Stomach smooth muscle (tissue), 2 donors: ENCODE results near the gene HHAT.

Experiments
- H3K27ac ChIP-seq: one replicate; pipeline ENCODE4 v1.7.0; 2013; ENCODE audit warnings: mild to moderate bottlenecking, low read length, inconsistent platforms
- H3K27me3 ChIP-seq, 2 donors: one replicate each; pipeline ENCODE4 v1.7.0; 2013; ENCODE audit warnings: low read length in 2 of 2; ENCODE audit not compliant: insufficient read depth in 2 of 2, control insufficient read depth in 1 of 2
- H3K36me3 ChIP-seq, 2 donors: one replicate each; pipeline ENCODE4 v1.7.0; 2013; ENCODE audit warnings: low read length in 2 of 2; ENCODE audit not compliant: control insufficient read depth in 2 of 2, insufficient read depth in 2 of 2
- H3K4me1 ChIP-seq: one replicate; pipeline ENCODE4 v1.7.0; 2013; ENCODE audit warnings: low read length; ENCODE audit not compliant: control insufficient read depth, insufficient read depth
- H3K4me3 ChIP-seq, 2 donors: one replicate each; pipeline ENCODE4 v1.7.0; 2013; ENCODE audit warnings: low read length in 2 of 2
- H3K9ac ChIP-seq, 2 donors: one replicate each; pipeline ENCODE4 v1.7.0; 2013; ENCODE audit warnings: low read length in 2 of 2, mild to moderate bottlenecking in 1 of 2
- H3K9me3 ChIP-seq, 2 donors: one replicate each; pipeline ENCODE4 v1.7.0; 2013; ENCODE audit warnings: low read length in 2 of 2; ENCODE audit not compliant: control insufficient read depth in 2 of 2
- donor health status: healthy.
- donor health status: Pancreatic carcinoma.

The HHAT gene

DNA sequence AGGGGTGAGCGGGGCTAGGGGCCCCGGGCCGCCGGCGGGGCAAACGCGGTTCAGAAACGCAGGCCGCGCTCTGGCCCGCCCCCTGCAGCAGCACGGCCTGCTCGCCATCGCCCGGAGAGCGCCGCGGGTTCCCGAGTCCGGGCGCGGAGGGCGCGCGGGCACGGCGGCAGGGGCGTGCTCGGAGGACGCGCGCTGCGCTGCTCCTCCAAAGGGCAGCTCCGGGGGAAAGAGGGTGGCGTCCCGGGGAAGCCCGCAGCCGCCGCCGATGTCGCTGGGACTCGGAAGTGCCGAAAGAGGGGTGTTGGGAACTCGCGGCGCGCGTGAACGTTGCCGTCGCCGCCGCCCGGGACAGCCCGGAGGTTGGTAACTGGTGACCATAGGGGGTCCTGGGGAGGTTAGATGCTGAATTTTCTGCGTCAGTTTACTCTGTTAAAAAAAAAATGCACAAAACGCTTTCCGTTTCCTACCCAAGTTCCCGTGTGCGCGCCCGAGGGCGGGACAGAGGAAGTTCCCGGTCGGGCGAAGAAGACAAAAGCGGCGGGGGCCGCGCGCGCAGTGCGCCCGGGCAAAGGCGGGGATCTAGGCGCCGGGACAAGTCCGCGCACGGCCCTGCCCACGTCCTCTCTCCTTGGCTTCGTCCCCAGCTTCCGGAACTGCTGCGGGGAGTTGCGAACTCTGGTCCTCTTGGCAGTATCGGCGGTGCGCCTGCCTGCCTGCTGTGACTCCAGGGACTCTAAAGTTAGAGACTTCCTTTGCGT, at the start of gene HHAT:
Gene HHAT (plus strand): TSS at position 157 of the 758 bp plus-strand sequence. CDS start 20,074 bp downstream, outside the sequence.
- Histone ChIP-seq H3K4me1 (peaks cover 12% of the 10 kb centered on the region), H3K36me3 (no peaks in the 10 kb centered on the region), H3K9ac (peak within 1 kb of the TSS; percentile 67 to 87)

DNA sequence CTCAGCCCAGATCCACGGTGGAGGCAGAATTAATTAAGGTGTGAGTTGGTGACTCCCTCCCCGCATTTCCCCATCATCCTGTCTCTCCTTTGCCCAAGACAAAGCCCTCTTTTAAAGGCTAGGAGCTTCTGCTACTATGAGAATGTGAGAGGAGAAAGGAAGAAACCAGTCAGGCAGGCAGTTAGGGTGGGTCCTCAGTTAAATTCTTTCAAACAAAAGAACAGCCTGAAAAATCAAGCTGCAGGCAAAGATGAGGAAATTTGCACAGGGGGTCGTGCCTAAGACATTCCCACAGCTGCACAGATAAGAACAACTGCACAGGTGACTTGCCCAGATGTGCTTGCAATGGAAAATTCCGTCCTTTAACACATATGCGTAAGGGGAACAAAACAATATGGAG, 48.5 kb upstream of the HHAT start:
- H3K27ac ChIP-seq = no peak overlapping the region
- H3K36me3 ChIP-seq = no peaks in the 10 kb centered on the region
- no peaks in the 10 kb centered on the region for H3K27me3 ChIP-seq
- no peaks in the 10 kb centered on the region for H3K4me1 ChIP-seq
- no peak overlapping the region for H3K9ac ChIP-seq
- H3K4me3 ChIP-seq = no peak overlapping the region
- H3K9me3 ChIP-seq = peaks cover 3 to 12% of the 10 kb centered on the region in 2 donors

More for the DNA sequence above, at the start of gene HHAT:
- Histone ChIP-seq H3K4me3 (peak within 1 kb of the TSS; percentile 79 to 81), H3K27me3 (no peaks in the 10 kb centered on the region), H3K9me3 (peaks cover 0 to 3% of the 10 kb centered on the region in 2 donors), H3K27ac (peak within 1 kb of the TSS; percentile 86)

DNA sequence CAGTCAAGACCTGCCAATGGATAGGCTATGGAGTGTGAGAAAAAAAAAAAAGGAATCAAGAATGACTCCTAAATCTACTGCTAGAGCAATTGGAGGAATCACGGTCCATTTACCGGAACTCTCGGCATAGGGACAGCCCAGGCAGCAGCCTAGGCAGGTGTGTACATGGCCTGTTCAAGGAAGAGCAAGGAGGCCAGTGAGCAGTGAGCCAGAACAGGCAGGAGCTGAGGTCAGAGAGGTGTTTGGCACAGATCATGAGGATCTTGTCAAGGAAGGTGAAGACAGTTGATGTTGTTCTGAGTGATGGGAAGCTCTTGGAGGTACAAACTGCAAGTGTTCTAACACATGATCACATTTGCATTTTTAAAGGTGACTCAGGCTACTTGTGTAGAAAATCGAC, 40.6 kb upstream of the HHAT start:
- H3K9me3 ChIP-seq = no peaks in the 10 kb centered on the region
- no peak overlapping the region for H3K27ac ChIP-seq
- no peak overlapping the region for H3K9ac ChIP-seq
- H3K4me1 ChIP-seq = peaks cover 18% of the 10 kb centered on the region
- H3K36me3 ChIP-seq = no peaks in the 10 kb centered on the region
- no peak overlapping the region for H3K4me3 ChIP-seq
- no peaks in the 10 kb centered on the region for H3K27me3 ChIP-seq

DNA sequence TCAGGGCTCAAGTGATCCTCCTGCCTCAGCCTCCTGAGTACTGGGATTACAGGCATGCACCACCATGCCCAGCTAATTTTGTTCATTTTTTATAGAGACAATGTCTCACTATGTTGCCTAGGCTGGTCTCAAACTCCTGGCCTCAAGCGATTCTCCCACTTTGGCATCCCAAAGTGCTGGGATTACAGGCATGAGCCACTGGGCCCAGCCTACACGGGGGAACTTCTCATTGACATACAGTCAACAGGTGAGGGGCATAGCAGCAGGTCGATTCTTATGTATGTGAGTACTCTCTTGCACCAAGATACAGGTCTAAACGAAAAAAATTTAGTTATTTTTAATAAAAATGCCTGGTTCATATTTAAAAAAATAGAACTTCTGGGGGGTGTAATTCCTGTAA, 39.5 kb upstream of the HHAT start:
- H3K27ac ChIP-seq = no peak overlapping the region
- no peak overlapping the region for H3K9ac ChIP-seq
- H3K9me3 ChIP-seq = no peaks in the 10 kb centered on the region
- no peak overlapping the region for H3K4me3 ChIP-seq
- H3K27me3 ChIP-seq = no peaks in the 10 kb centered on the region
- H3K4me1 ChIP-seq = peaks cover 26% of the 10 kb centered on the region
- H3K36me3 ChIP-seq = no peaks in the 10 kb centered on the region

DNA sequence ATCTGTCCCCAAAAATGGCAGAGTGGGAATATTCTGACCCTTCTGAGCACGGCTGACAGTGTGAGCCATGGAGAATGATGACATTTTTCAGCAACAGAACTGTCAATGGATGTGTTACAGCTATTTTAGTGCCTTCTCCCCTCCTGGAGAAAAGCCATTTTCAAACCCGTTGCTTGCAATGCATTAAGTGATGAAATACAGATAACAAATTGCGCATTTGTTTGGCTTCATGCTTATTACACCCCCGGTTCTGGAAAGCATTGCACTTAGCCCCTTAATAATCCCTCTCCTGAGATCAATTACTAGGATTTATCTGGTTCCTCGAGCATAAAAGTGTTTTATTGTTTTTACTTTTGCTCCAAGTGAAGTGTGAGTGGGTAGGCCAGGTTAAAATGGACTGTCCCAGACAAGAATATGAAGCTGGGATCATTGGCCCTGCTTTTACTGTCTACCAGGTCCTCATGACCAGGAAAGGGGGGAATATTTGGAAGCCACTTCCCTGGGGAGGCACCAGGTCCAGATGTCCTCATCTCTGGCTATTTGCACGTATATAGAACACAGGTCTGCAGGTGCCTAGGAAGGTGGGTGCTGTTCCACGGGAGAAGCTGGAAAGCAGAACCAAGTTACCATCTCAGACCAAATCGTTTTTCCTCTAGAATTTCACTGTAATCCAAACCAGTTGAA, 37.5 kb upstream of the HHAT start:
- Histone ChIP-seq H3K9me3 (no peaks in the 10 kb centered on the region), H3K27me3 (no peaks in the 10 kb centered on the region), H3K9ac (no peak overlapping the region), H3K4me3 (no peak overlapping the region), H3K4me1 (peaks cover 43% of the 10 kb centered on the region), H3K36me3 (no peaks in the 10 kb centered on the region), H3K27ac (peak overlapping the region; percentile 93)

DNA sequence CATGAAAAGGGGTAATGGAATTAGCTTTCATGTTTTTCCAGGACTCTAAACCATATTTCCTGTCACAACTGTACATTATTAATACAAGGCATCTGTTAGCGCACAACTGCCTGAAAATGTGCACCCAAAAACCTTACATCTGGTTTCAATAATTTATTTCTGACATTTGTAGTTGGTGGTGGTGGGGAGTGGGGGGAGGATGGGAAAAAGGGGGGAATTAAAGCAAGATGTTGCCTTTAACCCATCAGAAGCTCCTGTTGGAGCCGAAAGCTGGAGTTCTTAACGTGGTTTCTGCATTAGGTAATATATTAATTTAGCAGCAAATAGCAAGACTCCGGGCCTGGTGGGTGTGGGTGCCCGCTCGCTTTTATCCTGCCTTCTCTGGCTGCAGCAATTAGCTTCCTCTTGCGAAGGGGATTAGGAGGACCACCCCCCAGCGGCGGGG, 36.9 kb upstream of the HHAT start:
- Histone ChIP-seq H3K4me1 (peaks cover 43% of the 10 kb centered on the region), H3K9ac (peak overlapping the region; percentile 56 to 76), H3K9me3 (no peaks in the 10 kb centered on the region), H3K4me3 (peak overlapping the region; percentile 28 to 75), H3K36me3 (no peaks in the 10 kb centered on the region), H3K27ac (peak overlapping the region; percentile 93), H3K27me3 (no peaks in the 10 kb centered on the region)

DNA sequence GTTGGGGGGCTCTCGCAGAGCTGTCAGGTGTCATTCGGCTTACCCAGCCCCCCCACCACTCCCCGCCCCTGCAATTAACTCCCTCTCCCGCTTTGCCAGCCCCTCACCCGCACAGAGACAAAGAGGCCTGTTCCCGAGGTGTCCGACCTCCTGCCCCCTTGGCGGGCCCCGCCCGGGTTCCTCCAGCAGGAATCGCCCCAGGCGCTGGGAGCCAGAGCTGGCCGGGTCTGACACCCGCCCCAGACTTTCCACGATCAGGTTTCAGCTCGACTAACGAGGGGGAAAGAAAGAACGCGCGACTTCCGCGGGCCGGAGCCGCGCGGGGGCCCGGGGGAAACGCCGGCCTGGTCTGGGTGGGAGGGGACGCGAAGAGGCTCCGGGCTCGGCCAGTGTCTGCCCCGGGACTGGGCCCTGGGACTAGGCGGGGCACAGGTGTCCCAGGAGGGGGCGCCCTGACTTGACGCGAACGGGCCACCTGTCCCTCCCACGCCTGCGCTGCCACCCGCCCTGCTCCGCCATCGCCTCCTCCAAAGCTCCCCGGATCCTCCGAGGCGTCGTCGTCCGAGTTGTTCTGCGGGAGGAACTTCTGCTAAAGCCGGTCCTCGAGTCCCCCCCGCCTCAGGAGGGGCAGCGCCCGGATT, 36.4 kb upstream of the HHAT start:
- Histone ChIP-seq H3K36me3 (no peaks in the 10 kb centered on the region), H3K4me1 (peaks cover 43% of the 10 kb centered on the region), H3K4me3 (peak overlapping the region; percentile 55 to 75), H3K27me3 (no peaks in the 10 kb centered on the region), H3K27ac (peak overlapping the region; percentile 93), H3K9ac (peak overlapping the region; percentile 56 to 76), H3K9me3 (no peaks in the 10 kb centered on the region)

DNA sequence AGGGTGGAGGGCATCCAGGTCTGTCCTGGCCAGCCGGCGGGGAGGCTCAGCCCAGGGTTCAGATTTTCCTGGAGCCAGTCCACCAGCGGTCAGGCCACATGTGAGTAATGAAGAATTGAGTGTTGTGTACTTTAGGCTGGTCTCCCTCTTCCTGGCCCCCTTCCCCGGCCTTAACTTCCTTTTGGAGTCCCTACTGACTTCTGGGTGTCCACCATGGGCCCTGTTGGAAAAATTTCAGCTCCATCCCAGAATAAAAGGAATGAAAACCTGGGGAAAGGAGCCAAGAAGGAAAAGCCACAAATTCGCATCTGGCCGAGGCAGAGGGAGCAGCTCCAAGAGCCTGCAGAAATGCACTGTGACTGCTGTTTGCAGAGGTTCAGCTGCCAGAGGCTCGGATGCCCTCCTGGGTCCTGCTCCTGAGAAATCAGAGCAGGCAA, 35.5 kb upstream of the HHAT start:
- Histone ChIP-seq H3K9me3 (no peaks in the 10 kb centered on the region), H3K27me3 (no peaks in the 10 kb centered on the region)

DNA sequence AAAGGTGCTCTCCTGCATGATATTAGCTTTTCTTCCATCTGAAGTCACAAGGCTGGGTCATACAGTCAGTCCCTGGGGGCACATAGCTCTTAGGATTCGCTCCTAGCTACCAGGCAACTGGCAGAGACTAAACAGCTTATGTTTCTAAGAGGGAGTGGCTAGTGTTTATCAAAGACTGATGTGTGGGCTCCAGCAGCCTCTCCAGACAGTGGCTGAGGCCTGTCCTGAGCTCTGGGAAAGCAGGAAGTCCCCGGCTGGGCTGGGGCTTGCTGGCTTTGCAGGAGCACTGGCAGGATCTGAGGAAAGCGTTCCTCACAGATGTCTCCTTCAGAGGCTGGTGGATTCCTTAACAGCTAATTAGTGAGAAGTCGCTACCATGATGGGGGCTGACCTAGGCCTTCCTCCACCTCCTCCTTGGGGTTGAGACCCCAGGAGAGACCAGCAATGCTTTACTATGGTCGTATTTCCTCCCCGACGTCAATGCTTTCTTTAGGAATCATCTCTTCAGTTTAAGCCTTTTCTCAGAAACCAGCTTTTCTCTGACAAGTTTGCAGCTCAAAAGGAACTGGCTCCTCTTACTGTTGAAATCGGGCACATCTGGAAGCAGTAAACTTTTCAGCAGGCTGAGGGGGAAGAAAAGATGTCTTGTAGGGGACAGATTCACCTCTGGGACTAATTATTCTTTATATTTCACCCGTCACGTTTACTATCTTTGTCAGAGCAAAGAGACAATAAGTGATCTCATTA, 33.5 kb upstream of the HHAT start:
- Histone ChIP-seq H3K36me3 (no peaks in the 10 kb centered on the region), H3K27ac (peak overlapping the region; percentile 71), H3K9me3 (no peaks in the 10 kb centered on the region), H3K27me3 (no peaks in the 10 kb centered on the region), H3K4me3 (peak overlapping the region in 1 of 2 donors; percentile 15), H3K4me1 (peaks cover 43% of the 10 kb centered on the region), H3K9ac (peak overlapping the region in 1 of 2 donors; percentile 29)

More for the DNA sequence above, 35.5 kb upstream of the HHAT start:
- Histone ChIP-seq H3K4me3 (peak overlapping the region; percentile 55 to 75), H3K36me3 (no peaks in the 10 kb centered on the region), H3K27ac (peak overlapping the region; percentile 93), H3K9ac (peak overlapping the region in 1 of 2 donors; percentile 76), H3K4me1 (peaks cover 43% of the 10 kb centered on the region)

DNA sequence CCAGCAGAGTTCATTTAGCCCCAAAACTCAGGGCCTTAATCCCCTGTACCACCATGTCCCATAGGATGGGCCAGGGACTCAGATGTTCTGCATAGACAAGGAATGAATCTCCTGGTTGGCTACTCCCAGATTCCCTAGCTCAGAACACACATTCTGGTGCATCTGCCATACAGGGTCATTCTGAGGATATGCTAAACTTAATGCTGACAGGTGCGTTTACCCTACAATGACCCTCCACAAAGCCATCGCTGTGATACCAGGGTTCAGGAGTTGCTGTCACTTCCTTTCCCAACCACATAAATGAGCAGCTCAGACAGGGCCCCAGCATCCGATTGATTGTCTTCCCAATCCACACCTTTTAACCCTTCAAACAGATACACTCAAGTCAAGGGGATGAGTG, 32.0 kb upstream of the HHAT start:
- Histone ChIP-seq H3K27ac (no peak overlapping the region), H3K9ac (no peak overlapping the region), H3K36me3 (no peaks in the 10 kb centered on the region), H3K4me3 (no peak overlapping the region), H3K4me1 (peaks cover 46% of the 10 kb centered on the region), H3K27me3 (no peaks in the 10 kb centered on the region), H3K9me3 (no peaks in the 10 kb centered on the region)
